Loucy (cell line): ENCODE results near the gene ARHGAP19.

Experiments
- H2AFZ ChIP-seq: fragments of 200-600 bp; sonication (generic); 2 replicates; pipeline ENCODE4 v1.6.0; 2016; ENCODE audit warnings: antibody characterized with exemption, mild to moderate bottlenecking, low read length, moderate library complexity
- H3F3A ChIP-seq: fragments of 200-600 bp; 2 replicates; pipeline ENCODE4 v1.6.0; 2016; ENCODE audit warnings: antibody characterized with exemption, low read depth, mild to moderate bottlenecking
- H3K27me3 ChIP-seq: fragments of 200-600 bp; sonication (generic); 2 replicates; pipeline ENCODE4 v1.6.1; 2014; ENCODE audit warnings: low read length, mild to moderate bottlenecking; ENCODE audit not compliant: insufficient read depth, poor library complexity, severe bottlenecking
- H3K36me3 ChIP-seq: fragments of 200-600 bp; sonication (generic); 2 replicates; pipeline ENCODE4 v1.6.1; 2016; ENCODE audit warnings: low read length; ENCODE audit not compliant: insufficient read depth
- H3K4me1 ChIP-seq: fragments of 200-600 bp; sonication (generic); 2 replicates; pipeline ENCODE4 v1.5.1; 2014; ENCODE audit warnings: low read length, mild to moderate bottlenecking; ENCODE audit not compliant: insufficient read depth, poor library complexity, severe bottlenecking
- H3K4me2 ChIP-seq: fragments of 200-600 bp; sonication (generic); 2 replicates; pipeline ENCODE4 v1.6.0; 2014; ENCODE audit warnings: antibody characterized with exemption, low read length, low read depth, mild to moderate bottlenecking; ENCODE audit not compliant: poor library complexity, severe bottlenecking
- H3K4me3 ChIP-seq: fragments of 200-600 bp; sonication (generic); 2 replicates; pipeline ENCODE4 v1.5.1; 2014; ENCODE audit warnings: low read length, mild to moderate bottlenecking, mixed read lengths; ENCODE audit not compliant: poor library complexity, severe bottlenecking
- H3K79me2 ChIP-seq: fragments of 200-600 bp; sonication (generic); 2 replicates; pipeline ENCODE4 v1.6.1; 2014; ENCODE audit warnings: low read length; ENCODE audit not compliant: insufficient read depth
- H3K9ac ChIP-seq: fragments of 200-600 bp; sonication (generic); 2 replicates; pipeline ENCODE4 v1.6.0; 2014; ENCODE audit warnings: mild to moderate bottlenecking, low read depth, low read length, moderate library complexity; ENCODE audit not compliant: poor library complexity, severe bottlenecking
- H3K9me2 ChIP-seq: fragments of 200-600 bp; sonication (generic); replicated peaks from 2 replicates; pipeline ENCODE4 v1.6.1; 2016; ENCODE audit warnings: low read depth, low read length, mixed read lengths
- H3K9me3 ChIP-seq: fragments of 200-600 bp; sonication (generic); 2 replicates; pipeline ENCODE4 v1.6.1; 2014; ENCODE audit warnings: mild to moderate bottlenecking, antibody characterized with exemption, low read length, low read depth; ENCODE audit not compliant: insufficient read depth
- H4K20me1 ChIP-seq: fragments of 200-600 bp; sonication (generic); 2 replicates; pipeline ENCODE4 v1.6.0; 2014; ENCODE audit warnings: antibody characterized with exemption, low read length, mild to moderate bottlenecking; ENCODE audit not compliant: insufficient read depth, poor library complexity, severe bottlenecking
- CTCF ChIP-seq: fragments of 200-600 bp; sonication (generic); conservative IDR thresholded peaks from 2 replicates; pipeline ENCODE4 v1.5.1; 2014; ENCODE audit warnings: mild to moderate bottlenecking, antibody characterized with exemption, low read length
- EZH2phosphoT487 ChIP-seq: fragments of 200-600 bp; IDR thresholded peaks from 2 replicates; pipeline ENCODE4 v1.6.1; 2018; ENCODE audit warnings: antibody characterized with exemption, mild to moderate bottlenecking, moderate library complexity, borderline replicate concordance

The ARHGAP19 gene

GRCh38 chr10:97190450-97190849 is 102.0 kb downstream of the ARHGAP19 start:
- Histone ChIP-seq H2AFZ (no peak overlapping the region), H3K27me3 (no peaks in the 10 kb centered on the region), H4K20me1 (no peaks in the 10 kb centered on the region), H3K4me1 (no peaks in the 10 kb centered on the region), H3K4me2 (no peak overlapping the region), H3K79me2 (no peaks in the 10 kb centered on the region), H3K9ac (no peak overlapping the region), H3K4me3 (no peak overlapping the region), H3F3A (no peaks in the 10 kb centered on the region), H3K9me2 (no peaks in the 10 kb centered on the region), H3K9me3 (no peaks in the 10 kb centered on the region), H3K36me3 (no peaks in the 10 kb centered on the region)
- no peak for TF ChIP-seq EZH2phosphoT487
- TF ChIP-seq CTCF, result no peak

- Histone ChIP-seq H3K4me2 (peak overlapping the region; percentile 32), H3K36me3 (no peaks in the 10 kb centered on the region), H3K27me3 (no peaks in the 10 kb centered on the region), H3K4me1 (no peaks in the 10 kb centered on the region), H3K9me3 (no peaks in the 10 kb centered on the region), H3F3A (no peaks in the 10 kb centered on the region), H3K9ac (no peak overlapping the region), H4K20me1 (no peaks in the 10 kb centered on the region), H2AFZ (no peak overlapping the region), H3K9me2 (no peaks in the 10 kb centered on the region), H3K79me2 (no peaks in the 10 kb centered on the region), H3K4me3 (peak overlapping the region; percentile 28)
- TF ChIP-seq CTCF (no peak), EZH2phosphoT487 (no peak)
Observed at GRCh38 chr10:97188261-97188711, 104.2 kb downstream of the ARHGAP19 start.

- no peak overlapping the region for H3K4me2 ChIP-seq
- H2AFZ ChIP-seq, result no peak overlapping the region
- H3K9me3 ChIP-seq, result no peaks in the 10 kb centered on the region
- no peaks in the 10 kb centered on the region for H3F3A ChIP-seq
- no peak overlapping the region for H3K4me3 ChIP-seq
- TF ChIP-seq EZH2phosphoT487, result no peak
- TF ChIP-seq CTCF, result no peak
- no peaks in the 10 kb centered on the region for H3K9me2 ChIP-seq
- H3K36me3 ChIP-seq, result no peaks in the 10 kb centered on the region
- H3K27me3 ChIP-seq, result no peaks in the 10 kb centered on the region
- no peaks in the 10 kb centered on the region for H4K20me1 ChIP-seq
- no peaks in the 10 kb centered on the region for H3K4me1 ChIP-seq
- no peaks in the 10 kb centered on the region for H3K79me2 ChIP-seq
- no peak overlapping the region for H3K9ac ChIP-seq
Observed at GRCh38 chr10:97186911-97187310, 105.5 kb downstream of the ARHGAP19 start.
